IMR-90 (cell line): Measurements from ENCODE around the gene CEP78. TPM values are rescaled to one million over a fixed set of nuclear protein-coding genes. Genes with fewer than 3 reads are reported as not detected.

Experiments
- ATAC-seq: fragments of 200-7000 bp; cut with Tn5 transposase; 2 replicates; pipeline ENCODE4 v1.9.1; 2020; ENCODE audit warnings: low read depth, mild to moderate bottlenecking, moderate library complexity
- BruUV-seq: library from RNA; stranded (reverse); fragments of 400-500 nt; replicated peaks from 2 replicates; lab custom pipeline; 2021; lab: Mats Ljungman, UMichigan
- CTCF ChIA-PET: fragments of 300-600 bp; formaldehyde crosslinking; extraction: SDS; loops from one replicate; lab custom pipeline; 2021; ENCODE audit warnings: antibody characterized with exemption; lab: Yijun Ruan, JAX
- POLR2A ChIA-PET: fragments of 300-600 bp; sonication (Branson Sonifier 250); formaldehyde crosslinking; loops from one replicate; lab custom pipeline; 2022; ENCODE audit warnings: antibody characterized with exemption; ENCODE audit not compliant: unreplicated experiment; lab: Charles Lee
- DNase-seq: peaks from one replicate; pipeline ENCODE4 v3.0.0; 2013
- H2AFZ ChIP-seq: replicated peaks from 2 replicates; pipeline ENCODE3; 2013; ENCODE audit warnings: low read length, mild to moderate bottlenecking; ENCODE audit not compliant: poor library complexity
- H2AK5ac ChIP-seq: 2 replicates; pipeline ENCODE4 v1.6.1; 2013; ENCODE audit warnings: low read depth, low read length, inconsistent platforms
- H2AK9ac ChIP-seq: replicated peaks from 2 replicates; pipeline ENCODE3; 2013; ENCODE audit warnings: mild to moderate bottlenecking, low read depth, low read length, moderate library complexity; ENCODE audit not compliant: poor library complexity
- H2BK120ac ChIP-seq: 2 replicates; pipeline ENCODE4 v1.6.1; 2013; ENCODE audit warnings: low read depth, low read length, inconsistent platforms
- H2BK15ac ChIP-seq: 3 replicates; pipeline ENCODE4 v1.6.1; 2013; ENCODE audit warnings: low read depth, low read length, inconsistent platforms
- H2BK20ac ChIP-seq: 2 replicates; pipeline ENCODE4 v1.6.1; 2013; ENCODE audit warnings: low read depth, mild to moderate bottlenecking, inconsistent platforms, low read length, moderate library complexity
- H2BK5ac ChIP-seq: 2 replicates; pipeline ENCODE4 v1.6.1; 2013; ENCODE audit warnings: mild to moderate bottlenecking, low read depth, low read length, inconsistent platforms; ENCODE audit not compliant: poor library complexity, severe bottlenecking
- H3K14ac ChIP-seq: replicated peaks from 2 replicates; pipeline ENCODE4 v1.6.1; 2013; ENCODE audit warnings: low read depth, low read length, inconsistent platforms
- H3K18ac ChIP-seq: 2 replicates; pipeline ENCODE4 v1.6.1; 2013; ENCODE audit warnings: low read depth, low read length, control low read depth
- H3K23ac ChIP-seq: 2 replicates; pipeline ENCODE4 v1.6.1; 2013; ENCODE audit warnings: low read depth, low read length, inconsistent platforms
- H3K27ac ChIP-seq: 2 replicates; pipeline ENCODE4 v1.5.1; 2013; ENCODE audit warnings: mild to moderate bottlenecking, control low read depth, low read length; ENCODE audit not compliant: insufficient read depth
- H3K27me3 ChIP-seq: 2 replicates; pipeline ENCODE4 v1.6.1; 2013; ENCODE audit warnings: low read length; ENCODE audit not compliant: control insufficient read depth, insufficient read depth
- H3K36me3 ChIP-seq: 2 replicates; pipeline ENCODE4 v1.6.1; 2013; ENCODE audit warnings: low read length, mixed read lengths; ENCODE audit not compliant: control insufficient read depth, insufficient read depth
- H3K4ac ChIP-seq: 2 replicates; pipeline ENCODE4 v1.6.1; 2013; ENCODE audit warnings: low read depth, low read length, inconsistent platforms
- H3K4me1 ChIP-seq: 2 replicates; pipeline ENCODE4 v1.6.1; 2013; ENCODE audit warnings: low read length, mixed read lengths; ENCODE audit not compliant: control insufficient read depth, insufficient read depth
- H3K4me2 ChIP-seq: 2 replicates; pipeline ENCODE4 v1.6.1; 2013; ENCODE audit warnings: low read depth, mild to moderate bottlenecking, control low read depth, low read length, moderate library complexity
- H3K4me3 ChIP-seq: 2 replicates; pipeline ENCODE4 v1.5.1; 2013; ENCODE audit warnings: low read depth, mild to moderate bottlenecking, control low read depth, low read length, moderate library complexity; ENCODE audit not compliant: insufficient read depth
- H3K56ac ChIP-seq: 2 replicates; pipeline ENCODE4 v1.6.1; 2013; ENCODE audit warnings: low read length, inconsistent platforms; ENCODE audit not compliant: insufficient read depth; ENCODE audit errors: extremely low read depth
- H3K79me1 ChIP-seq, 2 experiments: 2 replicates each; pipeline ENCODE4 v1.6.1; 2013; ENCODE audit warnings: low read length in 2 of 2, inconsistent platforms in 1 of 2, low read depth in 1 of 2
- H3K9ac ChIP-seq: 2 replicates; pipeline ENCODE4 v1.6.1; 2013; ENCODE audit warnings: low read depth, low read length, control low read depth
- H3K9me1 ChIP-seq: 2 replicates; pipeline ENCODE4 v1.6.1; 2013; ENCODE audit warnings: low read length, inconsistent platforms; ENCODE audit not compliant: insufficient read depth
- H3K9me3 ChIP-seq: 2 replicates; pipeline ENCODE4 v1.6.1; 2013; ENCODE audit warnings: low read length; ENCODE audit not compliant: control insufficient read depth, insufficient read depth
- H4K20me1 ChIP-seq: 2 replicates; pipeline ENCODE4 v1.6.1; 2013; ENCODE audit warnings: low read length, inconsistent platforms; ENCODE audit not compliant: insufficient read depth
- H4K5ac ChIP-seq: 2 replicates; pipeline ENCODE4 v1.6.1; 2013; ENCODE audit warnings: mild to moderate bottlenecking, low read depth, low read length, control low read depth
- H4K8ac ChIP-seq, 2 experiments: 2 replicates each; pipeline ENCODE4 v1.6.1; 2013; ENCODE audit warnings: low read depth in 2 of 2, low read length in 2 of 2, control low read depth in 1 of 2, inconsistent platforms in 1 of 2
- H4K91ac ChIP-seq: 2 replicates; pipeline ENCODE4 v1.6.1; 2013; ENCODE audit warnings: low read depth, low read length, inconsistent platforms; ENCODE audit not compliant: insufficient read depth
- BHLHE40 ChIP-seq: fragments of 150-350 bp; IDR thresholded peaks from 2 replicates; pipeline ENCODE4 v1.6.1; 2016; ENCODE audit warnings: mild to moderate bottlenecking, low read depth, low read length
- CEBPB ChIP-seq: IDR thresholded peaks from 2 replicates; pipeline ENCODE4 v1.6.1; 2012; ENCODE audit warnings: low read depth, low read length, improper control_type of control experiment
- CHD1 ChIP-seq: IDR thresholded peaks from 2 replicates; pipeline ENCODE4 v1.6.1; 2012; ENCODE audit warnings: low read depth, low read length, improper control_type of control experiment
- FOS ChIP-seq: fragments of 150-350 bp; IDR thresholded peaks from 2 replicates; pipeline ENCODE4 v1.6.1; 2016; ENCODE audit warnings: low read depth, low read length
- MAFK ChIP-seq: IDR thresholded peaks from 2 replicates; pipeline ENCODE4 v1.6.1; 2012; ENCODE audit warnings: low read depth, low read length, improper control_type of control experiment
- MAZ ChIP-seq: IDR thresholded peaks from 2 replicates; pipeline ENCODE4 v1.6.1; 2012; ENCODE audit warnings: low read depth, mild to moderate bottlenecking, low read length, improper control_type of control experiment, moderate library complexity, borderline replicate concordance
- MXI1 ChIP-seq: IDR thresholded peaks from 2 replicates; pipeline ENCODE4 v1.6.1; 2012; ENCODE audit warnings: low read depth, mild to moderate bottlenecking, low read length, moderate library complexity, borderline replicate concordance
- NFE2L2 ChIP-seq: fragments of 150-350 bp; IDR thresholded peaks from 2 replicates; pipeline ENCODE4 v1.6.1; 2016; ENCODE audit warnings: low read depth, mild to moderate bottlenecking, low read length
- RAD21 ChIP-seq: IDR thresholded peaks from 2 replicates; pipeline ENCODE4 v1.6.1; 2012; ENCODE audit warnings: low read length, improper control_type of control experiment
- RCOR1 ChIP-seq: IDR thresholded peaks from 2 replicates; pipeline ENCODE4 v1.6.1; 2012; ENCODE audit warnings: mild to moderate bottlenecking, low read length, improper control_type of control experiment; ENCODE audit not compliant: insufficient replicate concordance
- SMC3 ChIP-seq: fragments of 150-350 bp; IDR thresholded peaks from 2 replicates; pipeline ENCODE4 v1.6.1; 2016; ENCODE audit warnings: low read depth, mild to moderate bottlenecking, antibody characterized with exemption, low read length, moderate library complexity
- WGBS, 2 experiments: methylation state at CpG; one replicate each; pipeline versions ENCODE4 v1.1.5 to v1.1.7; 2013; ENCODE audit warnings: missing lambda C conversion rate in 2 of 2; ENCODE audit not compliant: insufficient read length in 1 of 2; ENCODE audit errors: extremely low coverage in 2 of 2; 5-methylcytosine and 5-hydroxymethylcytosine counted together
- dilution Hi-C: fragments of 300-500 bp; cut with HindIII; formaldehyde crosslinking; loops from one replicate; pipeline ENCODE4 v1.14.3; 2018; ENCODE audit warnings: low sequenced_read_pairs; ENCODE audit not compliant: unreplicated experiment
- in situ Hi-C: fragments of 300-500 bp; cut with MboI; formaldehyde crosslinking; loops from 3 replicates; pipeline ENCODE4 v1.14.3; 2019; ENCODE audit warnings: low sequenced_read_pairs, inconsistent platforms, mixed read lengths
- intact Hi-C: fragments of 100-400 bp; cut with micrococcal nuclease; formaldehyde crosslinking; loops from 2 replicates; pipeline ENCODE4 v1.10.0; 2022
- polyA plus RNA-seq, 3 experiments: library from polyadenylated mRNA; depleted of rRNA; stranded (reverse); fragments of >200 nt; gene quantifications; 2 replicates each; pipeline ENCODE4 v1.2.3, GENCODE V29; 2012; ENCODE audit warnings: low replicate concordance in 1 of 3
- total RNA-seq: library from RNA; depleted of rRNA; stranded (reverse); fragments of >200 nt; gene quantifications from 2 replicates; pipeline ENCODE4 v1.2.3, GENCODE V29; 2012
- TF ChIP-seq, protein P1 (sequence below): fragments of 150-350 bp; IDR thresholded peaks from 2 replicates; pipeline ENCODE4 v1.6.1; 2017; ENCODE audit warnings: mild to moderate bottlenecking, antibody characterized with exemption, low read length, low read depth
- TF ChIP-seq, protein P2 (sequence below): conservative IDR thresholded peaks from 2 replicates; pipeline ENCODE4 v1.5.1; 2012; ENCODE audit warnings: mild to moderate bottlenecking, low read depth, low read length, improper control_type of control experiment
- TF ChIP-seq, protein P3 (sequence below): fragments of 150-350 bp; IDR thresholded peaks from 2 replicates; pipeline ENCODE4 v1.6.1; 2016; ENCODE audit warnings: low read depth, mild to moderate bottlenecking, low read length, moderate library complexity, borderline replicate concordance

Gene CEP78
- total and polyA plus RNA-seq, 2 of the 4 experiments (the other 2 are of a cell fraction), result 9.2 to 18.3 TPM

DNA sequence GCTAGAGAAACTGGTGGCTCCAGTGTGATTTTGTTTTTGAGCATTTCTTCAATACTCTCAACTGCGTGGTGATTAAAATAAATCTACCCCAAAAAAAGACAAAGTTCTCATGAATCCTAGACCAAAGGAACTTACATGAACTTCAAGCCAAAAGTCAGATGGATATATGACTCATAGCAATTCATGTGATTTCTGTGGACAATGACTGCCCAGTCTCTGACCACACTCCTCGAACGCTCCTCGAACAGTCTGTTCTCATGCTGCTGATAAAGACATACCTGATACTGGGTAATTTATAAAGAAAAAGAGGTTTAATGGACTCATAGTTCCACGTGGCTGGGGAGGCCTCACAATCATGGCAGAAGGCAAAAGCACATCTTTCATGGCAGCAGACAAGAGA, 46.4 kb upstream of the CEP78 start:
- no peak overlapping the region for H3K23ac ChIP-seq
- H2AK9ac ChIP-seq, result no peak overlapping the region
- no peaks in the 10 kb centered on the region for H3K4me1 ChIP-seq
- no peak overlapping the region for H2BK20ac ChIP-seq
- H3K79me1 ChIP-seq, result no peaks in the 10 kb centered on the region
- no peak overlapping the region for H4K5ac ChIP-seq
- in situ Hi-C loops (no loop called here), dilution Hi-C loops (no loop called here), intact Hi-C loops (no loop called here)
- ATAC-seq, result no peak
- H3K9me1 ChIP-seq, result no peaks in the 10 kb centered on the region
- 50% methylated on average over 2 of the region's 5 CpGs; no CpG with 5 or more reads in 1 of the 2 experiments for WGBS, 2 experiments
- ChIA-PET POLR2A (no interaction called here), CTCF (interaction anchor here (1.3 kb wide), 1 partner anchor 13 kb away, joined by 3 read pairs; no protein-coding TSS in a partner anchor)
- H3K4me3 ChIP-seq, result no peak overlapping the region
- H4K91ac ChIP-seq, result no peak overlapping the region
- H3K9me3 ChIP-seq, result no peaks in the 10 kb centered on the region
- H3K36me3 ChIP-seq, result no peaks in the 10 kb centered on the region
- H3K14ac ChIP-seq, result no peak overlapping the region
- H3K4ac ChIP-seq, result no peak overlapping the region
- no peak overlapping the region for H2AK5ac ChIP-seq
- DNase-seq, result no peak
- H3K9ac ChIP-seq, result no peak overlapping the region
- H2AFZ ChIP-seq, result no peak overlapping the region
- H2BK15ac ChIP-seq, result no peak overlapping the region
- TF ChIP-seq MXI1, result no peak
- no peak for TF ChIP-seq CEBPB
- TF ChIP-seq RAD21, result no peak
- TF ChIP-seq FOS, result no peak
- TF ChIP-seq RCOR1, result no peak
- TF ChIP-seq, protein P1, sequence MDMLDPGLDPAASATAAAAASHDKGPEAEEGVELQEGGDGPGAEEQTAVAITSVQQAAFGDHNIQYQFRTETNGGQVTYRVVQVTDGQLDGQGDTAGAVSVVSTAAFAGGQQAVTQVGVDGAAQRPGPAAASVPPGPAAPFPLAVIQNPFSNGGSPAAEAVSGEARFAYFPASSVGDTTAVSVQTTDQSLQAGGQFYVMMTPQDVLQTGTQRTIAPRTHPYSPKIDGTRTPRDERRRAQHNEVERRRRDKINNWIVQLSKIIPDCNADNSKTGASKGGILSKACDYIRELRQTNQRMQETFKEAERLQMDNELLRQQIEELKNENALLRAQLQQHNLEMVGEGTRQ, result no peak
- TF ChIP-seq MAZ, result no peak
- TF ChIP-seq BHLHE40, result no peak
- TF ChIP-seq, protein P2, sequence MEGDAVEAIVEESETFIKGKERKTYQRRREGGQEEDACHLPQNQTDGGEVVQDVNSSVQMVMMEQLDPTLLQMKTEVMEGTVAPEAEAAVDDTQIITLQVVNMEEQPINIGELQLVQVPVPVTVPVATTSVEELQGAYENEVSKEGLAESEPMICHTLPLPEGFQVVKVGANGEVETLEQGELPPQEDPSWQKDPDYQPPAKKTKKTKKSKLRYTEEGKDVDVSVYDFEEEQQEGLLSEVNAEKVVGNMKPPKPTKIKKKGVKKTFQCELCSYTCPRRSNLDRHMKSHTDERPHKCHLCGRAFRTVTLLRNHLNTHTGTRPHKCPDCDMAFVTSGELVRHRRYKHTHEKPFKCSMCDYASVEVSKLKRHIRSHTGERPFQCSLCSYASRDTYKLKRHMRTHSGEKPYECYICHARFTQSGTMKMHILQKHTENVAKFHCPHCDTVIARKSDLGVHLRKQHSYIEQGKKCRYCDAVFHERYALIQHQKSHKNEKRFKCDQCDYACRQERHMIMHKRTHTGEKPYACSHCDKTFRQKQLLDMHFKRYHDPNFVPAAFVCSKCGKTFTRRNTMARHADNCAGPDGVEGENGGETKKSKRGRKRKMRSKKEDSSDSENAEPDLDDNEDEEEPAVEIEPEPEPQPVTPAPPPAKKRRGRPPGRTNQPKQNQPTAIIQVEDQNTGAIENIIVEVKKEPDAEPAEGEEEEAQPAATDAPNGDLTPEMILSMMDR, result no peak
- TF ChIP-seq MAFK, result no peak
- TF ChIP-seq CHD1, result no peak
- TF ChIP-seq, protein P3, sequence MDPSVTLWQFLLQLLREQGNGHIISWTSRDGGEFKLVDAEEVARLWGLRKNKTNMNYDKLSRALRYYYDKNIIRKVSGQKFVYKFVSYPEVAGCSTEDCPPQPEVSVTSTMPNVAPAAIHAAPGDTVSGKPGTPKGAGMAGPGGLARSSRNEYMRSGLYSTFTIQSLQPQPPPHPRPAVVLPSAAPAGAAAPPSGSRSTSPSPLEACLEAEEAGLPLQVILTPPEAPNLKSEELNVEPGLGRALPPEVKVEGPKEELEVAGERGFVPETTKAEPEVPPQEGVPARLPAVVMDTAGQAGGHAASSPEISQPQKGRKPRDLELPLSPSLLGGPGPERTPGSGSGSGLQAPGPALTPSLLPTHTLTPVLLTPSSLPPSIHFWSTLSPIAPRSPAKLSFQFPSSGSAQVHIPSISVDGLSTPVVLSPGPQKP, result no peak
- no peak for TF ChIP-seq SMC3
- TF ChIP-seq NFE2L2, result no peak
- no peaks in the 10 kb centered on the region for H4K20me1 ChIP-seq
- H3K18ac ChIP-seq, result no peak overlapping the region
- H3K27ac ChIP-seq, result no peak overlapping the region
- no TSS peak for BruUV-seq
- H2BK120ac ChIP-seq, result no peak overlapping the region
- H3K56ac ChIP-seq, result no peak overlapping the region
- no peak overlapping the region for H4K8ac ChIP-seq
- no peaks in the 10 kb centered on the region; the same call in 1 of the 2 replicates for H3K27me3 ChIP-seq
- no peak overlapping the region for H2BK5ac ChIP-seq
- H3K4me2 ChIP-seq, result no peak overlapping the region
